ENCODE measurements around the gene MRAS. TPM values are rescaled to one million over a fixed set of nuclear protein-coding genes. Genes with fewer than 3 reads are reported as not detected.
"Not testable (repeated sequence)": the region's sequence is repeated elsewhere in the genome, so short reads cannot be mapped to it uniquely, and the experiment has no call there.

Gene MRAS
- total RNA-seq, 1 donor from 2014 or later: 17.2 TPM

DNA sequence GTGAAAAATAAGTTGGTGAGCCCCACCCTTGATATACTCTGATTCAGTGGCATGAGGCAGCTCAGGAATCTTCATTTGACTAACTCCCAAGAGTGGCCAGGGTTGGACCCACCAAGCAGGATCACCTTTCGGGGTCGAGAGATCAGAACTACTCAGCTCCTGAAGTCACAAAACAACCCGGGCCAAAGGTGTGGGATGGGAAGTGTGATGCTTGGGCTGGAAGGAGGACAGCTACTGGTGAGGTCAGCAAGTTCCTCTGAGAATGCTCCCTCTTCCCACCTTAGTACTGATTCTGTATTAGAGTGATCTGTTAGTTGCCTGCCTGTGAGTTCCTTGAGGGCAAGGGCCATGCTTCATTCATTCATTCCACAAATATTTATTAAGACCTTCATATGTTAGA is 101.1 kb downstream of the MRAS start:
- no peak for DNase-seq (ENCODE audit: low read depth)
- TF ChIP-seq, protein P1, sequence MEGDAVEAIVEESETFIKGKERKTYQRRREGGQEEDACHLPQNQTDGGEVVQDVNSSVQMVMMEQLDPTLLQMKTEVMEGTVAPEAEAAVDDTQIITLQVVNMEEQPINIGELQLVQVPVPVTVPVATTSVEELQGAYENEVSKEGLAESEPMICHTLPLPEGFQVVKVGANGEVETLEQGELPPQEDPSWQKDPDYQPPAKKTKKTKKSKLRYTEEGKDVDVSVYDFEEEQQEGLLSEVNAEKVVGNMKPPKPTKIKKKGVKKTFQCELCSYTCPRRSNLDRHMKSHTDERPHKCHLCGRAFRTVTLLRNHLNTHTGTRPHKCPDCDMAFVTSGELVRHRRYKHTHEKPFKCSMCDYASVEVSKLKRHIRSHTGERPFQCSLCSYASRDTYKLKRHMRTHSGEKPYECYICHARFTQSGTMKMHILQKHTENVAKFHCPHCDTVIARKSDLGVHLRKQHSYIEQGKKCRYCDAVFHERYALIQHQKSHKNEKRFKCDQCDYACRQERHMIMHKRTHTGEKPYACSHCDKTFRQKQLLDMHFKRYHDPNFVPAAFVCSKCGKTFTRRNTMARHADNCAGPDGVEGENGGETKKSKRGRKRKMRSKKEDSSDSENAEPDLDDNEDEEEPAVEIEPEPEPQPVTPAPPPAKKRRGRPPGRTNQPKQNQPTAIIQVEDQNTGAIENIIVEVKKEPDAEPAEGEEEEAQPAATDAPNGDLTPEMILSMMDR (conservative IDR thresholded peaks at IDR 0.05; ENCODE audit: low read depth, low read length): no peak

DNA sequence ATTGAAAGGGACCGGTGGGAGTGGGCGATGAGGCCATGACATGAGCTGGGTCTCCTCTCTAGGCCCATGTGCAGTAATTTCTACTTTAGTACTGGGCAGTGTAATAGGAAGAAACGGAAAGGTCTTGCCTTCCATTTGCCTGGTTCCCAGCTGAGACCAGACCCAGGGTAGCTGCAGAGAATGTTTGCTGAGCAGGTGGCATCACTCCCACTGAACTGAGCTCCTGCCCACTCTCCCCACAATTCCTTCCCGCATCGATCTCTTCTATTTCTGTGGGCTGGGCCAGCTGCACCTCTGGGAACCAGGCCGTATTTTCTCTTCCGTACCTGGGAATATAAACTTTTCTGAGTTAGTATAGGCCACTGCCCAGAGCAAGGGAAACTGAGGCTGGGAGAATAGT is 101.8 kb downstream of the MRAS start:
- no peak for DNase-seq (ENCODE audit: low read depth)
- H3K4me3 ChIP-seq (ENCODE audit: low read depth, low read length): no peak overlapping the region
- TF ChIP-seq, protein P1 (conservative IDR thresholded peaks at IDR 0.05; ENCODE audit: low read depth, low read length): no peak

More for the DNA sequence above, 101.1 kb downstream of the MRAS start:
- H3K4me3 ChIP-seq (ENCODE audit: low read depth, low read length): no peak overlapping the region

DNA sequence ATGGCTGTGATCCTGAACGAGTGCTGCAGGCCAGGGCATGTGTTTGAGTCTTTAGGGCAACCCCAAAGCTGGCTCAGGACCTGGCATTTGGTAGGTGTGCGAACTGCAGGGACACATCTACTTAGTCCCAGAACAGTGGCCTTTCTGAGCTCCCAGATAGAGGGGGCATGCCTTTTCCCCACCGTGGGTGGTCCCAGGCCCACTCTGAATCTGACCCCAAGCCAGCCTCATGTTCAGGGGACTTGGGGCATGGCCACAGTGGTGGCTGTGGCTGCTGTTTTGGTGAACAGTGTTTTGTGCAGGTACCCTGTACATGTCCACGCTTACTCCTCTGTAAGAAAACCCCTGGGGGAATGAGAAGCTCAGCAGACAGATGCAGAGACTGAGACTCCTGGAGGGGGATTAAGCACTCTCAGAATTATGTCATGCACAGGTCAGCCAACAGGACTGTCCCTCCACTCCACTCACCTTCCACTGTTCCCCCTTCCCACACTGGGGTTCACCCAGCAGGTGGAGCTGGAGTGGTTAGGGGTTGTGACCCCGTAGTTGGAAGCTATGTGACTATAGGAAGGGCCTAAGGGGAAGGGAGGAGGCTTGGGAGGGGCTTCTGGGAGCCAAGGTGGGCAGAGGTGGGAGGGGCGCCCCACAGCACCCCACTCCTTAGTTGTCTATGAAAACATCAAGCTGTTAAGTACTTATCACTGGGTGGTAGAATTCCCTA is 102.5 kb downstream of the MRAS start:
- TF ChIP-seq, protein P1 (conservative IDR thresholded peaks at IDR 0.05; ENCODE audit: low read depth, low read length): no peak
- H3K4me3 ChIP-seq (ENCODE audit: low read depth, low read length): no peak overlapping the region
- DNase-seq (ENCODE audit: low read depth): no peak

DNA sequence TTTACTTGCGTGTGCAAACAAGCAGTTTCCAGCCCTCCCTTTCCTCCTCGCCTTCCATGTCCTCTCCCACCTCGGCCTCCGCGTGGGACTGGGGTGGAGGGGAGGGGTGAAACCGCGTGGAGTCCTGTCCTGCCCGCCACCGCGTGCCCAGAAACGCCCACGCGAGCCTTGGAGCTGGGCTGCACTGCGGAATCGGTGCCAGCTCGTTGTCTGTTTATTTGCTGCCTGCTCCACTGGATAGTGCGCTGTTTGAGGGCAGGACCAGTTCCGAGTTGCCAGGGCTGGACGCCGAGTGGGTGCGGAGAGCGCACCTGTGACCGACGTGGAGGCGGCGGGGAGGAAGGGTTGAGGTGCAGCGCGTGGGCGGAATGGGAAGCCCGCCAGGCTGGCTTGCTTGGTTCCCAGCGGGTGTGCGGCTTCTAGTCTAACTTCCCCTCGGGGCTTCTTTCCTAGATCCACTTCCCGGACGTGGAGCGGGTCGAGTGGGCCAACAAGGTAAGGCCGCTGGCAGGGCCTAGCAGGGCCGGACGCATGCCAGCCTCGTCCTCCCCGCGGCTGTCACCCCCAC is 103.3 kb downstream of the MRAS start:
- no peak for DNase-seq (ENCODE audit: low read depth)
- H3K4me3 ChIP-seq (ENCODE audit: low read depth, low read length): no peak overlapping the region
- TF ChIP-seq, protein P1 (conservative IDR thresholded peaks at IDR 0.05; ENCODE audit: low read depth, low read length): no peak

DNA sequence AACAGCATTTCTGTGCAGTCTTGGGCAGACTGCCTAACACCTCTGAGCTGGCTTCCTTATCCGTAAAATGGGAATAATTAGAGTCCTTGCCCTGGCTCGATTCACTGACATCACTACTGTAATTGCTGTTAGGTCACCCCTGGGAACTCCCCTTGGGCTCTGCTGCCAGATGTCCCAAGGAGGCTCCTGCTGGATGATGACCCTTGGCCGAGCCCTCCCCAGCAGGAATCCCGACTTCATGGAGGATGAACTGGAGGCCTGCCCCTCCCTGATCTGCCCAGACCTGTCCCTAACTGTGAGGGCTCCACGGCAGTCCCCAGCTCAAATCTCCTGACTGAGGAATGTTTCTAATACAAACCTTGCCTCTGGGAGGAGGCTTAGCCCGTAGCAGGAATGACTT is 104.1 kb downstream of the MRAS start:
- no peak for DNase-seq (ENCODE audit: low read depth)
- TF ChIP-seq, protein P1 (conservative IDR thresholded peaks at IDR 0.05; ENCODE audit: low read depth, low read length): no peak
- no peak overlapping the region for H3K4me3 ChIP-seq (ENCODE audit: low read depth, low read length)

DNA sequence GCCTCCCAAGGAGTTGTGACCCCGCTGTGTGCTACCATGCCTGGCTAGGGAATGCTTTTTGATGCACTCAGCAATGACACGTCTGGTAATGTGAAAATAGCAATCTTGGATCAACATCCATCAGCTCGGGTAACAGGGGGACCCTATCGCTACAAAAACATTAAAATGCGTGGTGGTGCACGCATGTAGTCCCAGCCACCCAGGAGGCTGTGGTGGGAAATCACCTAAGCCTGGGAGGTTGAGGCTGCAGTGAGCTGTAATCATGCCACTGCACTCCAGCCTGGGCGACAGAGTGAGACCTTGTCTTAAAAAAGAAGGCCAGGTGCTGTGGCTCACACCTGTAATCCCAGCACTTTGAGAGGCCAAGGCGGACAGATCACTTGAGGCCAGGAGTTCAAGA is 105.6 kb downstream of the MRAS start:
- not testable (repeated sequence) for DNase-seq (ENCODE audit: low read depth); H3K4me3 ChIP-seq (ENCODE audit: low read depth, low read length)

Other genes starting within 250 kb of the MRAS start
- 5.9 and 9.7 TPM in 2 replicates for gene DZIP1L, start 233.0 kb upstream of the MRAS start, total RNA-seq
- not detected in 2 replicates for gene A4GNT, start 216.2 kb upstream of the MRAS start, total RNA-seq
- 11.8 and 22.4 TPM in 2 replicates for gene DBR1, start 173.7 kb upstream of the MRAS start, total RNA-seq
- gene ARMC8, start 161.3 kb upstream of the MRAS start, total RNA-seq: 31.9 and 33.9 TPM in 2 replicates
- gene NME9, start 18.7 kb upstream of the MRAS start, total RNA-seq: 0.43 TPM in 1 of 2 replicates, not detected in the other
- 0.87 and 2.2 TPM in 2 replicates for gene ESYT3, start 86.0 kb downstream of the MRAS start, total RNA-seq
- gene CEP70, start 245.7 kb downstream of the MRAS start, total RNA-seq: 12.8 and 21.0 TPM in 2 replicates

Data from epithelial cell of proximal tubule (primary cell).